T-helper 2 cell (primary cell): Measurements from ENCODE around the gene LINC00237.

Source experiments
- DNase-seq, 5 experiments: peaks; one replicate each; pipeline versions ENCODE4 v3.0.0 to v3.0.0-alpha.2; 2012 to 2022

The LINC00237 gene

GRCh38 chr20:21046413-21047070, 59.6 kb downstream of the LINC00237 start:
- DNase-seq: no peak
